H1 (cell line): ENCODE measurements around the gene GALNT2. TPM values are rescaled to one million over a fixed set of nuclear protein-coding genes. Genes with fewer than 3 reads are reported as not detected.

Experiments
- POLR2A ChIP-seq, 2 experiments: IDR thresholded peaks; 1 replicate in 1 of 2; 2 replicates in 1 of 2; pipeline ENCODE4 v1.6.1; 2011; ENCODE audit warnings: low read depth in 2 of 2, low read length in 2 of 2, mild to moderate bottlenecking in 2 of 2; ENCODE audit errors: control extremely low read depth in 1 of 2
- SIX5 ChIP-seq: IDR thresholded peaks from 2 replicates; pipeline ENCODE4 v1.6.1; 2011; ENCODE audit warnings: mild to moderate bottlenecking, low read depth, low read length
- polyA plus RNA-seq, 7 experiments: library from polyadenylated mRNA; depleted of rRNA in 3 of 7; stranded (reverse) in 5 of 7; unstranded in 2 of 7; fragments of >200 nt in 5 of 7; fragments of 200-250 nt in 2 of 7; gene quantifications; 1 replicate in 5 of 7; 2 replicates in 1 of 7; 4 replicates in 1 of 7; pipeline versions ENCODE4 v1.2.1 to v1.2.3, GENCODE V29; 2011 to 2013; ENCODE audit warnings: missing spikeins in 2 of 7, mixed read lengths in 2 of 7
- total RNA-seq: library from RNA; stranded (reverse); fragmentation: NEBNext Ultra II Directional; extraction: Animal tissue kit (Norgen Biotek cat#: 25700); gene quantifications from 2 replicates; pipeline ENCODE4 v1.2.1, GENCODE V29; 2021
- TF ChIP-seq, protein P1 (sequence below): fragments of 300-600 bp; sonication (generic); IDR thresholded peaks from 2 replicates; pipeline ENCODE4 v1.7.1; 2012; ENCODE audit warnings: low read length, moderate library complexity, mild to moderate bottlenecking, inconsistent platforms; ENCODE audit not compliant: insufficient replicate concordance

Gene GALNT2
- total and polyA plus RNA-seq, 2 of the 8 experiments (the other 6 are each of a cell fraction or from before 2014, with no cell fraction given), result 34.5 to 75.3 TPM

DNA sequence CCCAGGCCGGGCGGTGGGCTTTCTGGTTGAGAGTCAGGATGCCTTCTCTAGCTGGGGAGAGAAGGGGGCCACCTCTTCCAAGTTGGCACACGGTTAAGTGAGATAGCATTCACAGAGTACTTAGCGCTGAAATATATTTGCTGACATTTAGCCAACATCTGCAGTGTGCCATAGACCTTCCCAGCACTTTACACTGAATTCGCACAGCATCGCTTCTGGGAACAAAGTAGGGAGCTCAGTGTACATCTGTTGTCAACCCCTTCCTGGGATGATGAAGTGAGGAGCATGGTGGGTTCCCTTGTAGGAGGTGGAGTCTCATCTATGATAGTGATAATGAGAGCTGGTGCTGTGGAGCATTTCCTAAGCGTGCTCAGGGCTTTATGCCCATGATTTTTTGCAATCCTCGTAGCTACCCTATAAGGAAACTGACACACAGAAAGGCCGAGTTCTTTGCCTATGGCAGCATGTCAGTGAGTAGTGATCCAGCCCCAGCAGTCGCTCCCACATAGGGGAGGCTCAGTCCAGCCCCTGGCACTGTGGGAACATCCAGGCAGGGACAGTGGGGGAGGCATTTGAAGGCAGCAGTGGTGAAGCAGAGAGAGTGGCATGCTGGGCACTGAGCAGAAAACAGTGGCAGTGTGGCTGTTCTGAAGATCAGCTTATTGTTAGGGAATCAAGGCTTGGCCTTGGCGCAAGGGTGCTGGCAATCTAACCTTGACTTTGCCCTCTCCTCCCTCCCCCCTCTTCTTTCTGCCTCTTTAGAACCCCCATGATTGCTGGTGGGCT, 182.8 kb downstream of the GALNT2 start (continued):
- TF ChIP-seq, protein P1, sequence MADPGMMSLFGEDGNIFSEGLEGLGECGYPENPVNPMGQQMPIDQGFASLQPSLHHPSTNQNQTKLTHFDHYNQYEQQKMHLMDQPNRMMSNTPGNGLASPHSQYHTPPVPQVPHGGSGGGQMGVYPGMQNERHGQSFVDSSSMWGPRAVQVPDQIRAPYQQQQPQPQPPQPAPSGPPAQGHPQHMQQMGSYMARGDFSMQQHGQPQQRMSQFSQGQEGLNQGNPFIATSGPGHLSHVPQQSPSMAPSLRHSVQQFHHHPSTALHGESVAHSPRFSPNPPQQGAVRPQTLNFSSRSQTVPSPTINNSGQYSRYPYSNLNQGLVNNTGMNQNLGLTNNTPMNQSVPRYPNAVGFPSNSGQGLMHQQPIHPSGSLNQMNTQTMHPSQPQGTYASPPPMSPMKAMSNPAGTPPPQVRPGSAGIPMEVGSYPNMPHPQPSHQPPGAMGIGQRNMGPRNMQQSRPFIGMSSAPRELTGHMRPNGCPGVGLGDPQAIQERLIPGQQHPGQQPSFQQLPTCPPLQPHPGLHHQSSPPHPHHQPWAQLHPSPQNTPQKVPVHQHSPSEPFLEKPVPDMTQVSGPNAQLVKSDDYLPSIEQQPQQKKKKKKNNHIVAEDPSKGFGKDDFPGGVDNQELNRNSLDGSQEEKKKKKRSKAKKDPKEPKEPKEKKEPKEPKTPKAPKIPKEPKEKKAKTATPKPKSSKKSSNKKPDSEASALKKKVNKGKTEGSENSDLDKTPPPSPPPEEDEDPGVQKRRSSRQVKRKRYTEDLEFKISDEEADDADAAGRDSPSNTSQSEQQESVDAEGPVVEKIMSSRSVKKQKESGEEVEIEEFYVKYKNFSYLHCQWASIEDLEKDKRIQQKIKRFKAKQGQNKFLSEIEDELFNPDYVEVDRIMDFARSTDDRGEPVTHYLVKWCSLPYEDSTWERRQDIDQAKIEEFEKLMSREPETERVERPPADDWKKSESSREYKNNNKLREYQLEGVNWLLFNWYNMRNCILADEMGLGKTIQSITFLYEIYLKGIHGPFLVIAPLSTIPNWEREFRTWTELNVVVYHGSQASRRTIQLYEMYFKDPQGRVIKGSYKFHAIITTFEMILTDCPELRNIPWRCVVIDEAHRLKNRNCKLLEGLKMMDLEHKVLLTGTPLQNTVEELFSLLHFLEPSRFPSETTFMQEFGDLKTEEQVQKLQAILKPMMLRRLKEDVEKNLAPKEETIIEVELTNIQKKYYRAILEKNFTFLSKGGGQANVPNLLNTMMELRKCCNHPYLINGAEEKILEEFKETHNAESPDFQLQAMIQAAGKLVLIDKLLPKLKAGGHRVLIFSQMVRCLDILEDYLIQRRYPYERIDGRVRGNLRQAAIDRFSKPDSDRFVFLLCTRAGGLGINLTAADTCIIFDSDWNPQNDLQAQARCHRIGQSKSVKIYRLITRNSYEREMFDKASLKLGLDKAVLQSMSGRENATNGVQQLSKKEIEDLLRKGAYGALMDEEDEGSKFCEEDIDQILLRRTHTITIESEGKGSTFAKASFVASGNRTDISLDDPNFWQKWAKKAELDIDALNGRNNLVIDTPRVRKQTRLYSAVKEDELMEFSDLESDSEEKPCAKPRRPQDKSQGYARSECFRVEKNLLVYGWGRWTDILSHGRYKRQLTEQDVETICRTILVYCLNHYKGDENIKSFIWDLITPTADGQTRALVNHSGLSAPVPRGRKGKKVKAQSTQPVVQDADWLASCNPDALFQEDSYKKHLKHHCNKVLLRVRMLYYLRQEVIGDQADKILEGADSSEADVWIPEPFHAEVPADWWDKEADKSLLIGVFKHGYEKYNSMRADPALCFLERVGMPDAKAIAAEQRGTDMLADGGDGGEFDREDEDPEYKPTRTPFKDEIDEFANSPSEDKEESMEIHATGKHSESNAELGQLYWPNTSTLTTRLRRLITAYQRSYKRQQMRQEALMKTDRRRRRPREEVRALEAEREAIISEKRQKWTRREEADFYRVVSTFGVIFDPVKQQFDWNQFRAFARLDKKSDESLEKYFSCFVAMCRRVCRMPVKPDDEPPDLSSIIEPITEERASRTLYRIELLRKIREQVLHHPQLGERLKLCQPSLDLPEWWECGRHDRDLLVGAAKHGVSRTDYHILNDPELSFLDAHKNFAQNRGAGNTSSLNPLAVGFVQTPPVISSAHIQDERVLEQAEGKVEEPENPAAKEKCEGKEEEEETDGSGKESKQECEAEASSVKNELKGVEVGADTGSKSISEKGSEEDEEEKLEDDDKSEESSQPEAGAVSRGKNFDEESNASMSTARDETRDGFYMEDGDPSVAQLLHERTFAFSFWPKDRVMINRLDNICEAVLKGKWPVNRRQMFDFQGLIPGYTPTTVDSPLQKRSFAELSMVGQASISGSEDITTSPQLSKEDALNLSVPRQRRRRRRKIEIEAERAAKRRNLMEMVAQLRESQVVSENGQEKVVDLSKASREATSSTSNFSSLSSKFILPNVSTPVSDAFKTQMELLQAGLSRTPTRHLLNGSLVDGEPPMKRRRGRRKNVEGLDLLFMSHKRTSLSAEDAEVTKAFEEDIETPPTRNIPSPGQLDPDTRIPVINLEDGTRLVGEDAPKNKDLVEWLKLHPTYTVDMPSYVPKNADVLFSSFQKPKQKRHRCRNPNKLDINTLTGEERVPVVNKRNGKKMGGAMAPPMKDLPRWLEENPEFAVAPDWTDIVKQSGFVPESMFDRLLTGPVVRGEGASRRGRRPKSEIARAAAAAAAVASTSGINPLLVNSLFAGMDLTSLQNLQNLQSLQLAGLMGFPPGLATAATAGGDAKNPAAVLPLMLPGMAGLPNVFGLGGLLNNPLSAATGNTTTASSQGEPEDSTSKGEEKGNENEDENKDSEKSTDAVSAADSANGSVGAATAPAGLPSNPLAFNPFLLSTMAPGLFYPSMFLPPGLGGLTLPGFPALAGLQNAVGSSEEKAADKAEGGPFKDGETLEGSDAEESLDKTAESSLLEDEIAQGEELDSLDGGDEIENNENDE, result no peak
- TF ChIP-seq SIX5 (no peak), POLR2A (IDR thresholded peaks at IDR 0.05; ENCODE audit: control extremely low read depth in 1 of 2, low read depth in 2 of 2, low read length in 2 of 2) (no peak)
